GM19455 (cell line): ENCODE data around the gene FADS2.

Experiments used
- ATAC-seq: cut with Tn5 transposase; IDR thresholded peaks from one replicate; pipeline ENCODE4 v1.9.1; 2021; ENCODE audit not compliant: unreplicated experiment

The FADS2 gene

GRCh38 chr11:61885166-61885778 lies 57.2 kb downstream of the FADS2 start:
- no peak for ATAC-seq

- ATAC-seq = no peak
Observed at GRCh38 chr11:61885784-61886580, 57.9 kb downstream of the FADS2 start.

- ATAC-seq = no peak
Observed at GRCh38 chr11:61886643-61887042, 58.5 kb downstream of the FADS2 start.

- no peak for ATAC-seq
Observed at GRCh38 chr11:61887839-61888494, 59.9 kb downstream of the FADS2 start.

- no peak for ATAC-seq
Observed at GRCh38 chr11:61888590-61888989, 60.5 kb downstream of the FADS2 start.

- no peak for ATAC-seq
Observed at GRCh38 chr11:61889831-61890230, 61.7 kb downstream of the FADS2 start.

GRCh38 chr11:61890529-61891330 lies 62.6 kb downstream of the FADS2 start:
- peak; percentile 26 for ATAC-seq

GRCh38 chr11:61891331-61892084 lies 63.4 kb downstream of the FADS2 start, which contains the start of gene FADS3:
Gene FADS3, minus strand, starts transcription at chr11:61891545. Its CDS starts 164 bp downstream, at chr11:61891381.
- peak; percentile 68 for ATAC-seq

GRCh38 chr11:61892085-61892370 lies 63.9 kb downstream of the FADS2 start:
- peak; percentile 40 for ATAC-seq

GRCh38 chr11:61893981-61894380 lies 65.9 kb downstream of the FADS2 start:
- no peak for ATAC-seq

GRCh38 chr11:61895046-61895717 lies 67.1 kb downstream of the FADS2 start:
- ATAC-seq = no peak

- no peak for ATAC-seq
Observed at GRCh38 chr11:61895718-61896059, 67.6 kb downstream of the FADS2 start.

- no peak for ATAC-seq
Observed at GRCh38 chr11:61896665-61897386, 68.7 kb downstream of the FADS2 start.

GRCh38 chr11:61897387-61898246 lies 69.5 kb downstream of the FADS2 start:
- no peak for ATAC-seq

GRCh38 chr11:61898247-61898582 lies 70.1 kb downstream of the FADS2 start:
- no peak for ATAC-seq

- peak; percentile 77 for ATAC-seq
Observed at GRCh38 chr11:61899146-61899841, 71.2 kb downstream of the FADS2 start.

- no peak for ATAC-seq
Observed at GRCh38 chr11:61900251-61900650, 72.2 kb downstream of the FADS2 start.

- ATAC-seq = no peak
Observed at GRCh38 chr11:61901397-61901796, 73.3 kb downstream of the FADS2 start.
